Stomach smooth muscle (tissue), 2 donors: ENCODE data around the gene LMNB1.
A peak's percentile ranks its signal among the peaks of the same experiment; 100 is the strongest.
"Not testable (repeated sequence)": the region's sequence is repeated elsewhere in the genome, so short reads cannot be mapped to it uniquely, and the experiment has no call there.

Source experiments
- H3K27ac ChIP-seq: one replicate; pipeline ENCODE4 v1.7.0; 2013; ENCODE audit warnings: mild to moderate bottlenecking, low read length, inconsistent platforms
- H3K27me3 ChIP-seq, 2 donors: one replicate each; pipeline ENCODE4 v1.7.0; 2013; ENCODE audit warnings: low read length in 2 of 2; ENCODE audit not compliant: insufficient read depth in 2 of 2, control insufficient read depth in 1 of 2
- H3K36me3 ChIP-seq, 2 donors: one replicate each; pipeline ENCODE4 v1.7.0; 2013; ENCODE audit warnings: low read length in 2 of 2; ENCODE audit not compliant: control insufficient read depth in 2 of 2, insufficient read depth in 2 of 2
- H3K4me1 ChIP-seq: one replicate; pipeline ENCODE4 v1.7.0; 2013; ENCODE audit warnings: low read length; ENCODE audit not compliant: control insufficient read depth, insufficient read depth
- H3K4me3 ChIP-seq, 2 donors: one replicate each; pipeline ENCODE4 v1.7.0; 2013; ENCODE audit warnings: low read length in 2 of 2
- H3K9ac ChIP-seq, 2 donors: one replicate each; pipeline ENCODE4 v1.7.0; 2013; ENCODE audit warnings: low read length in 2 of 2, mild to moderate bottlenecking in 1 of 2
- H3K9me3 ChIP-seq, 2 donors: one replicate each; pipeline ENCODE4 v1.7.0; 2013; ENCODE audit warnings: low read length in 2 of 2; ENCODE audit not compliant: control insufficient read depth in 2 of 2
- donor health status: healthy.
- donor health status: Pancreatic carcinoma.

Gene LMNB1

DNA sequence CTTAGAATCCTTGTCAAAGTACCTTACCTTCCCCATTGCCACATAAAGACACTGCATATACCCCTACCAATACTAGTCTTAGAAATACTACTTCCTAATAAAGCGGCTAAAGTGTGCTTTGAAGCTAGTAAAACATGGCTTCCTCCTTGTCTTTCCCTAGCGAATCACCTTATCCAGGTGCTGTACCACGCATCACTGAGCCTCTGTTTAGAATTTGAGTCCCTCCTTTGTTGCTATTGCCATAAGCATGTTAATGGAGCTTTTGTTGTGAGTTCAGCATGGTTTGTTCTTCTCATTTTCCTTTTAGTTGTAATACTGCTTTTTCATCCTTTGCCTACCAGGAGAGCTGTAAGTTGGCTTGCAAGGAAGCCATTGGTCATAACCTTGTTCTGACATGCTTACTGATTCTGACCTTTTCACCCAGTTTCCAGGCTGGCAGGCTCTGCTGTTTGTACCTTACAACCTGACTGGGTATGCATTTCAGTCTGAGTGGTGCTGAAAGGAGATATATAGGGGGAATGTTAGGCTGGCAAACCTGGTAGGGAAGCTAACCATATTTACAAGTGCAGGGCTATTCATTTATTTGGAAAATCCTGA, 49.8 kb downstream of the LMNB1 start:
- H3K27ac ChIP-seq, result no peak overlapping the region
- no peaks in the 10 kb centered on the region for H3K4me1 ChIP-seq
- no peak overlapping the region for H3K4me3 ChIP-seq
- no peaks in the 10 kb centered on the region for H3K36me3 ChIP-seq
- H3K27me3 ChIP-seq, result no peaks in the 10 kb centered on the region
- H3K9me3 ChIP-seq, result no peaks in the 10 kb centered on the region
- no peak overlapping the region for H3K9ac ChIP-seq

GRCh38 chr5:126829098-126829497, 52.2 kb downstream of the LMNB1 start:
- Histone ChIP-seq H3K4me3 (no peak overlapping the region), H3K27ac (no peak overlapping the region), H3K36me3 (no peaks in the 10 kb centered on the region), H3K4me1 (no peaks in the 10 kb centered on the region), H3K27me3 (no peaks in the 10 kb centered on the region), H3K9me3 (no peaks in the 10 kb centered on the region), H3K9ac (no peak overlapping the region)

DNA sequence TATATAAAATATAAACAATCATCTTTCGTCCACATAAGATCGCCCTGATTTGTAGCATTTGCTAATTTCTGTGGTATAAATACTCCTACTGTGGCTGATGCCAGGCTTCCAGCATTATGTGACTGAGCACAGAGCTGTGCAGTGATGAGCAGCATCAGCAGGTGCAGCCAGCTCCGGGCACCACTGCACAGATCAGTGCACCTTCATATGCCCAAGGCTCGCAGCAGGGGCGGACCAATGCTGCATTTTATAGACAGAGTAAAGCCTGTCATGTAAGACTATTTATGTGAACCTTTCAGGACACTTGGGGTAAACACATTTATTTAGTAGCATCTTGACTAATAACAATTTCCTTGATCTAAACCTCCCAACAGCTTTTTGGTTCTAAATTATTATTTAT, 53.1 kb downstream of the LMNB1 start:
- no peak overlapping the region for H3K4me3 ChIP-seq
- no peak overlapping the region for H3K27ac ChIP-seq
- H3K36me3 ChIP-seq, result no peaks in the 10 kb centered on the region
- no peaks in the 10 kb centered on the region for H3K9me3 ChIP-seq
- H3K4me1 ChIP-seq, result no peaks in the 10 kb centered on the region
- H3K9ac ChIP-seq, result no peak overlapping the region
- H3K27me3 ChIP-seq, result no peaks in the 10 kb centered on the region

- Histone ChIP-seq H3K27me3 (no peaks in the 10 kb centered on the region), H3K9me3 (no peaks in the 10 kb centered on the region), H3K4me3 (no peak overlapping the region), H3K36me3 (no peaks in the 10 kb centered on the region), H3K9ac (no peak overlapping the region), H3K27ac (no peak overlapping the region), H3K4me1 (no peaks in the 10 kb centered on the region)
Observed at GRCh38 chr5:126831156-126831555, 54.2 kb downstream of the LMNB1 start.

- H3K9me3 ChIP-seq, result no peaks in the 10 kb centered on the region
- H3K9ac ChIP-seq, result no peak overlapping the region
- H3K27me3 ChIP-seq, result no peaks in the 10 kb centered on the region
- H3K36me3 ChIP-seq, result no peaks in the 10 kb centered on the region
- no peak overlapping the region for H3K27ac ChIP-seq
- H3K4me3 ChIP-seq, result no peak overlapping the region
- no peaks in the 10 kb centered on the region for H3K4me1 ChIP-seq
Observed at GRCh38 chr5:126836778-126837177, 59.8 kb downstream of the LMNB1 start.

- Histone ChIP-seq H3K4me1 (no peaks in the 10 kb centered on the region), H3K9ac (no peak overlapping the region), H3K36me3 (no peaks in the 10 kb centered on the region), H3K4me3 (no peak overlapping the region), H3K27ac (no peak overlapping the region), H3K27me3 (no peaks in the 10 kb centered on the region), H3K9me3 (no peaks in the 10 kb centered on the region)
Observed at GRCh38 chr5:126837242-126837641, 60.3 kb downstream of the LMNB1 start.

GRCh38 chr5:126837906-126838539, 61.1 kb downstream of the LMNB1 start:
- H3K9ac ChIP-seq, result no peak overlapping the region
- no peaks in the 10 kb centered on the region for H3K27me3 ChIP-seq
- H3K4me1 ChIP-seq, result no peaks in the 10 kb centered on the region
- H3K36me3 ChIP-seq, result no peaks in the 10 kb centered on the region
- H3K4me3 ChIP-seq, result no peak overlapping the region
- no peaks in the 10 kb centered on the region for H3K9me3 ChIP-seq
- no peak overlapping the region for H3K27ac ChIP-seq

GRCh38 chr5:126839407-126839806, 62.5 kb downstream of the LMNB1 start:
- not testable (repeated sequence) for H3K9ac ChIP-seq, H3K36me3 ChIP-seq, H3K9me3 ChIP-seq, H3K27ac ChIP-seq, H3K4me1 ChIP-seq, H3K4me3 ChIP-seq, H3K27me3 ChIP-seq

DNA sequence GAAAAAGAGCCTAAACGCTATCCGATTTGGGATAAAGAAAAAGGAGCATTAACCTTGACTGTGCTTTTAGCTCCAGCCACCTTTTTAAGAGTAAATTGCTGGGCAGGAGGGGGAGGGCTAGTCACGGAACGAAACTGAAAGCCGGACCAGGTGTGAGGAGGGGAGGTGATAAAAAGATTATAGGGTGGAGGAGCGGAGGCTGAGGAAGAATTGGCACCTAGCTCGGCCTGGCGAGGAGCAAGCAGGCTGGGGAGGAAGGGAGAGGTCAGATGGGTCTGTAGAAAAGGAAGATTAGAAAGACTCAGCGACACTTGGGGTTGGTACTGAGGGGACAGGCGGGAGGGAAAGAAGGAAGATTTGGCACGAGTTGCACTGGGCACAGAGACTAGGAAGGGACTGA, 66.4 kb downstream of the LMNB1 start:
- not testable (repeated sequence) for H3K27ac ChIP-seq

DNA sequence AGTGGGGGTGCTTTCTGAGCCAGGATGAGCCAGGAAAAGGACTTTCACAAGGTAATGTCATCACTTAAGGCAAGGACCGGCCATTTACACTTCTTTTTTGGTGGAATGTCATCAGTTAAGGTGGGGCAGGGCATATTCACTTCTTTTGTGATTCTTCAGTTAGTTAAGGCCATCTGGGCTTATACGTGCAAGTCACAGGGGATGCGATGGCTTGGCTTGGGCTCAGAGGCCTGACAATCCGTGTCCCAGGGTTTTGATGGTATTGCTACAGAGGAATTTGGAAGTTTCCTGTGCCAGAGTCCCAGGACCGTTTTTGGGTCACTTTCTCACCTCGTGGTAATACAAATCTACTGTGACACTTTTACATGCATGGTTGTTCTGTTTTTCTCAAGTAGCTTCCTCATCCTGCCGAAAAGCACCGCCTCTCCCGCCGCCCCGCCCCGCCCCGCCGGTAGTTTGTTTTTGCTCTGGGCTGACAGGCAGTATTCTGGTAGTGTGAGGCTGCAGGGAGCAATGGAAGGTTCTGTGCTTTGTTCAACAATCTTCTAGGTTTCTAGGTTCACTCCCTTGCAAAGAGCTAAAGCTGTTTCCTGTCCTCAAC, 68.6 kb downstream of the LMNB1 start:
- not testable (repeated sequence) for H3K27ac ChIP-seq, H3K4me1 ChIP-seq, H3K9me3 ChIP-seq, H3K36me3 ChIP-seq, H3K27me3 ChIP-seq, H3K9ac ChIP-seq, H3K4me3 ChIP-seq

More for the DNA sequence above, 66.4 kb downstream of the LMNB1 start:
- not testable (repeated sequence) for H3K9me3 ChIP-seq, H3K36me3 ChIP-seq, H3K9ac ChIP-seq, H3K4me3 ChIP-seq, H3K27me3 ChIP-seq, H3K4me1 ChIP-seq

DNA sequence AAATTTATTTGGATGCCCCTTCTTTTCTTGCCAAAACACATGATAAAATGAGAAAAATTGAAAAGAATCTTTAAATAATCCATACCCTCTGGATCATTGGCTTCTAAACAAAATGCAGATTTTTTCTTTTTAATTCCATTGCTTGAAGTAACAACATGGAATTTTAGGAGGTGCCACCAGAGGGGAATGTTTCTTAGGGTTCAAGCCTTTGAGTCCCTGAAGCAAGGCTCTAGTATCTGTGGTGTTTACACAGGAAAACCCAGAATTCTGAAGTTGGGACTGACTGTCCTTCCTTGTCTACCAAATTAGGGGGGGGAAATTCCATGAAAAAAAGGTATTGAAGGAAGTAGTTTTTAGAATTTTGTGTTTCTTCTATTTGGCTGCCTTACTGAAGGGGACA, 69.4 kb downstream of the LMNB1 start:
- H3K4me1 ChIP-seq, result peaks cover 9% of the 10 kb centered on the region
- H3K4me3 ChIP-seq, result no peak overlapping the region
- no peak overlapping the region for H3K27ac ChIP-seq
- H3K36me3 ChIP-seq, result no peaks in the 10 kb centered on the region
- H3K9me3 ChIP-seq, result no peaks in the 10 kb centered on the region
- H3K27me3 ChIP-seq, result no peaks in the 10 kb centered on the region
- H3K9ac ChIP-seq, result peak overlapping the region in 1 of 2 donors; percentile 1
